ENCODE measurements around the gene CNGB1. TPM values are rescaled to one million over a fixed set of nuclear protein-coding genes. Genes with fewer than 3 reads are reported as not detected.

CNGB1 gene
- total RNA-seq, 1 experiment from 2014 or later, result not detected

GRCh38 chr16:57946181-57946801 lies 24.6 kb downstream of the CNGB1 start (continued):
- TF ChIP-seq CEBPB (IDR thresholded peaks at IDR 0.05; ENCODE audit: low read depth) (no peak), SRF (IDR thresholded peaks at IDR 0.05; ENCODE audit: low read depth) (no peak), FOSL1 (IDR thresholded peaks at IDR 0.05; ENCODE audit: low read depth) (no peak), ZNF274 (IDR thresholded peaks at IDR 0.05; ENCODE audit: low read depth, low read length) (no peak), RAD21 (IDR thresholded peaks at IDR 0.05; ENCODE audit: low read depth) (no peak), CBX3 (IDR thresholded peaks at IDR 0.05; ENCODE audit: low read depth) (no peak)

GRCh38 chr16:57945740-57946138 lies 25.2 kb downstream of the CNGB1 start:
- CTCF ChIA-PET, result interaction anchor here (0.8 to 1.3 kb wide), 2 partner anchors 12 to 14 kb away, joined by 3 read pairs; no protein-coding TSS in a partner anchor
- no peak overlapping the region for H3K4me3 ChIP-seq (replicated peaks in 1 of 2; ENCODE audit: low read depth in 1 of 2, low read length in 2 of 2)
- H3K36me3 ChIP-seq (ENCODE audit: control insufficient read depth in 1 of 2, insufficient read depth in 2 of 2, low read length in 2 of 2), result no peaks in the 10 kb centered on the region
- no peaks in the 10 kb centered on the region for H3K9me2 ChIP-seq (ENCODE audit: insufficient read depth)
- DNase-seq (ENCODE audit: low read depth, low spot score), result no peak
- H3K9me3 ChIP-seq (ENCODE audit: control insufficient read depth in 1 of 2, insufficient read depth in 1 of 2, low read depth in 1 of 2, low read length in 2 of 2), result no peaks in the 10 kb centered on the region
- no peak overlapping the region for H3K27ac ChIP-seq (ENCODE audit: low read depth, low read length)
- no peaks in the 10 kb centered on the region for H3K79me2 ChIP-seq (ENCODE audit: insufficient read depth, low read length)
- no peak overlapping the region for H3K4me2 ChIP-seq (ENCODE audit: low read length)
- H3K9ac ChIP-seq (ENCODE audit: low read length), result no peak overlapping the region
- peak; percentile 64 for ATAC-seq
- POLR2A ChIA-PET, result no interaction called here
- H2AFZ ChIP-seq (ENCODE audit: low read depth, low read length, poor library complexity, severe bottlenecking), result no peak overlapping the region
- intact Hi-C loops (cut with micrococcal nuclease), result no loop called here
- H3K4me1 ChIP-seq (ENCODE audit: control insufficient read depth in 1 of 2, insufficient read depth in 2 of 2, low read length in 2 of 2), result no peaks in the 10 kb centered on the region
- H3K27me3 ChIP-seq (ENCODE audit: insufficient read depth, low read length), result no peaks in the 10 kb centered on the region
- TF ChIP-seq JUND (IDR thresholded peaks at IDR 0.05), result no peak
- TF ChIP-seq ZBTB33 (IDR thresholded peaks at IDR 0.05; ENCODE audit: extremely low read depth, insufficient replicate concordance, low read length), result no peak
- no peak for TF ChIP-seq EZH2 (IDR thresholded peaks at IDR 0.05)
- no peak for TF ChIP-seq SRF (IDR thresholded peaks at IDR 0.05; ENCODE audit: low read depth)
- no peak for TF ChIP-seq ELF1 (IDR thresholded peaks at IDR 0.05; ENCODE audit: borderline replicate concordance, low read depth)
- no peak for TF ChIP-seq ZFX (IDR thresholded peaks at IDR 0.05)
- peak in 2 of 3 experiments; percentile 28 to 48; a peak in 3 of 6 replicates for TF ChIP-seq CTCF (IDR thresholded peaks at IDR 0.05 in 2 of 3, conservative IDR thresholded peaks at IDR 0.05 in 1 of 3; ENCODE audit: borderline replicate concordance in 1 of 3, insufficient read depth in 1 of 3, low read depth in 2 of 3, low read length in 2 of 3)
- TF ChIP-seq SIN3A (IDR thresholded peaks at IDR 0.05; ENCODE audit: low read depth), result no peak
- TF ChIP-seq CEBPB (IDR thresholded peaks at IDR 0.05; ENCODE audit: low read depth), result peak; percentile 30; the same call in 1 of the 2 replicates
- TF ChIP-seq ATF3 (IDR thresholded peaks at IDR 0.05), result no peak
- TF ChIP-seq SP1 (IDR thresholded peaks at IDR 0.05; ENCODE audit: low read depth), result no peak
- no peak for TF ChIP-seq EZH2phosphoT487 (IDR thresholded peaks at IDR 0.05; ENCODE audit: borderline replicate concordance)
- TF ChIP-seq MAX (IDR thresholded peaks at IDR 0.05), result no peak
- no TSS peak for BruUV-seq (replicated peaks)
- no peaks in the 10 kb centered on the region for H4K20me1 ChIP-seq (ENCODE audit: insufficient read depth)
- RAD21 ChIA-PET (ENCODE audit: low non-redundant PET in 1 of 2, low total read pairs in 2 of 2, uncharacterized antibody in 2 of 2, unreplicated experiment in 2 of 2), result no interaction called here

All from HCT116 (cell line).